GM19467 (cell line): Measurements from ENCODE around the gene REPIN1.

Source experiments
- ATAC-seq: cut with Tn5 transposase; IDR thresholded peaks from one replicate; pipeline ENCODE4 v1.9.1; 2021; ENCODE audit warnings: mild to moderate bottlenecking, moderate library complexity; ENCODE audit not compliant: unreplicated experiment

Gene REPIN1

DNA sequence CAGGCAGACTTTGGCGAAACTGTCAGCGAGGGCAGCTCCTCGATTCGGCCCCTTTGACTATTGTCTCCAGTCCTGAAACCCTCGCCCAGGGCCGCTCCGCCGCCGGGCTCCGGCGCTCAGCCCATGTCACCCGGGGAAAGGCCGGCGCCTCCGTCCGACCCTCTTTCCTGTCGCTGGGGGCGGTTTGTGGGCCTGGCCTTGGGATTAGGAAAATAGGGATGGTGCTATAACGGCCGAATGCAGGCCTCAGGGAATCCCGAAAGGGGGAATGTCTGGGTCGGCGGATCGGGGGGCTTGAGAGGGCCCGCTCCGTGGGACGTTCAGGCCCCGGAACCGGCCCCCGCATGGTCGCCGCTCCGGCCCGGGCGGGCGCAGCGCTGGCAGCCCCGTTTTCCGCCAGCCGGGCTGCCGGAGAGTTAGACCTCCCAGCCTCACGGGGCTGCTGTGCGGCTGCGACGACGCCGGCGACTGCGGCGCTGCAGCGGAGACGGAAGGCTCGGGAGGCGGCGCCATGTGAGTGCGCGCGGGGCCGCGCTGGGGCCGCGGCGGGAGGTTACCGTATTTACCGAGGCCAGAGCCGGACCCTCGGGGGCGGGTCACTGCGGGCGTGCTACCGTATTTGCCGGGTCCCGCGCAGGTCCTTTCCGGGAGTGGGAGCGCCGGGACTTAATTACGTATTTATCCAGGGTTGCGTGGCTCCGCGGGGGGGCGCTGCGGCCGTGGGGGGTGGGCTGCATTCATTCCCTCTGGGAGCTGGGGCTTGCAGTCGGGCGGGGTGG is 36.4 kb downstream of the REPIN1 start:
- peak; percentile 43 for ATAC-seq

DNA sequence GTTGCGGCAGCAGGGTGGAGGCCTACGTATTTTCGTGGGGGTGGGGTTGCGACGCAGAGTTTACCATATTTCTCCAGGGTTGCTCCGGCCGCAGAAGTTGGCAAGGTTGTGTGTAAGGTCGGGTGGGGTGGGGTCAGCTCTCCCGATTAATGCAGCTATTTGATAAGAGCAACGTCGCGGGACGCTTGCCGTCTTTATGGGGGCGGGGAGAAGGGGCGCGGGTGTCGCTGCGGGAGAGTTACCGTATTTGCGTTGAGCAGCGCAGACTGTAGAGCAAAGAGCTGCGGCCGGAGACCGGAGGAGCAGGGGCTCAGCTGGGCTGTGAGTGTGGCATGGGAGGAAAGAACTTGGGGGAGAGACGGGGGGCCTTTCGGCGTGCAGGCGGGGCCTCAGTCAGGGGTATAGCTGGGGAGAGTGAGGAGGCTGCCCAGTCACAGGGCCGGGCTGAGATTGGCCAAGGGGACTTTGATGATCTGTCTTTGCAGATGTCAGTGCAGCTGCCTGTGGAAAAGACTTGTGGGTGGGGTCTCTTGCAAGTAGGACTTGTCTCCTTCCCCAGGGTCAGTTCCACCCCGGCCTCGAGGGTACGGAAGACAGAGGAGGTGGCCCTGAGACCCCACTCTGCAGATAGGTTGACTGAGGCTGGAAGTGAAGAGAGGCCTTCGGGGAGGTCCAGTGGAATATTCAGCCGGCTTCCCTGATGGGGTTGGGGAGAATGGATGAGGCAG is 37.1 kb downstream of the REPIN1 start:
- no peak for ATAC-seq

DNA sequence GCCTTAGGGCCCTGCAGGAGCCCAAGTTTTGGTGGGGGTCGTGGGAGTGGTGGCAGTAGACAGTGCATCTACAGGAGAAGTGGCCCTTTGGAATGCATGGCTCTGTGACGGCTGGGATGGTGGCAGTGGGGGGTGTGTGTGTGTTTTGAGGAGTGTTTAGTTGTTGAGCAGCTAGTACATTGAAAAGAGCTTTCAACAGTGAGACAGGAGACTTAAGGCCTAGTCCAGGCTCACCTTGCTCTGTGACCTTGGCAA is 37.6 kb downstream of the REPIN1 start:
- ATAC-seq, result no peak

DNA sequence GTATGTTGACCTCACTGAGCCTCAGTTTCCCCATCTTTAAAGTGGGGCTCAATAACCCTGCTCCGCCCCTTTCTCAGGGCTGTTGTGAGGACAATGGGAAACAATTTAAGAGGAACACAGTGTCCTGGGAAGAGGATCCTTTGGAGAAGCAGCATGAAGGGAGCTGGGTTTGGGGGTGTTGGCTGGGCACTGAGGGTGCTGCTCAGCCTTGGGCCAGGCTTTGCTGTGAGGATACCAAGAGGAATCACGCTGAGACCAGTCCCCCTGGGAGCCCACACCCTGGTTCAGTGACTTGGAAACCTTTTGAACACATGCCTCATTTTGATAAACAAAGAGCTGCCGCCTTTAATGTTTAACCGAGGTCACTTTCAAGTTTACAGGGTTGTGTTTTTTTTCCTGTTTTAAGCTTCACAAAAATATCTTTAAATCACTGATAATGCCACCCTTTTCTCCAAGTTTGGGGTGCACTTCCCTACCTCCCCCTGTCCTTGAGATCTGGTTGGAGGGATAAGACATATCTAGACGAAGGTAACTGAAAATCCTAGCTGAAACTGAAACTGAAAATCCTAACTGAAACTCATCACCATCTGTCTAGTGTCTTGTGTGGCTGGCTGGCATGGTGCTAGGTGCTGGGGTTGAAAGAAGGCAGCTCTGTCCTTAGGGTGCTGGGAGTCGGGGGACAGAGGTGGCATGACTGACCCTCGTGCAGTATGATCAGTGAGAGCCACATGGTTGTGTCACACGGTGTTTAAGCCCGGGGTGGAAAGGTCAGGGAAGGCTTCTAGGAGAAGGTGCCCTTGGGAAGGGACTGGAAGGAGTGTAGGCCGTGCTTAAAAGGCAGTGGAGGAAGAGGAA is 38.2 kb downstream of the REPIN1 start:
- peak; percentile 64 for ATAC-seq

DNA sequence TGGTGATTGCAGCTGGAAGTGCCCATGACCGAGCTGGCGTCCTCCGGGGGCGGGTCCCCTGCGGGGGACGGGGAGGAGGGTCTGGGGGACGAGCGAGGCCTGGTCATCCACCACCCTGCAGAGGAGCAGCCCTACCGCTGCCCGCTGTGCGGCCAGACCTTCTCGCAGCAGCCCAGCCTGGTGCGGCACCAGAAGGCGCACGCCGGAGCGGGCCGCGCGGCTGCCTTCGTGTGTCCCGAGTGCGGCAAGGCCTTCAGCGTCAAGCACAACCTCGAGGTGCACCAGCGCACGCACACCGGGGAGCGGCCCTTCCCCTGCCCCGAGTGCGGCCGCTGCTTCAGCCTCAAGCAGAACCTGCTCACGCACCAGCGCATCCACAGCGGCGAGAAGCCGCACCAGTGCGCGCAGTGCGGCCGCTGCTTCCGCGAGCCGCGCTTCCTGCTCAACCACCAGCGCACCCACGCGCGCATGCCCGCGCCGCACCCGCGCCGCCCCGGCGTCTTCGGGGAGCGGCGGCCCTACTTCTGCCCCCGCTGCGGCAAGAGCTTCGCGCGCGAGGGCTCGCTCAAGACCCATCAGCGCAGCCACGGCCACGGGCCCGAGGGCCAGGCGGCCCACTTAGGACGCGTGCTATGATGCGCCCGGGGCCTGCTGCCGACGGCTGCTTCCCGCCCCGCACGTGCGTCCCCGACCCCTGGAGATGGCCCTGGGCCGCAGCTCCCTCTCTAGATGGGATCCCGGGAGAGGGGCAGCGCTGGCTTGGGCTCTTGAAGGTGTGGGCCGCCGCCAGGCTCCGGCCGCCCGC is 39.2 kb downstream of the REPIN1 start:
- ATAC-seq, result no peak

DNA sequence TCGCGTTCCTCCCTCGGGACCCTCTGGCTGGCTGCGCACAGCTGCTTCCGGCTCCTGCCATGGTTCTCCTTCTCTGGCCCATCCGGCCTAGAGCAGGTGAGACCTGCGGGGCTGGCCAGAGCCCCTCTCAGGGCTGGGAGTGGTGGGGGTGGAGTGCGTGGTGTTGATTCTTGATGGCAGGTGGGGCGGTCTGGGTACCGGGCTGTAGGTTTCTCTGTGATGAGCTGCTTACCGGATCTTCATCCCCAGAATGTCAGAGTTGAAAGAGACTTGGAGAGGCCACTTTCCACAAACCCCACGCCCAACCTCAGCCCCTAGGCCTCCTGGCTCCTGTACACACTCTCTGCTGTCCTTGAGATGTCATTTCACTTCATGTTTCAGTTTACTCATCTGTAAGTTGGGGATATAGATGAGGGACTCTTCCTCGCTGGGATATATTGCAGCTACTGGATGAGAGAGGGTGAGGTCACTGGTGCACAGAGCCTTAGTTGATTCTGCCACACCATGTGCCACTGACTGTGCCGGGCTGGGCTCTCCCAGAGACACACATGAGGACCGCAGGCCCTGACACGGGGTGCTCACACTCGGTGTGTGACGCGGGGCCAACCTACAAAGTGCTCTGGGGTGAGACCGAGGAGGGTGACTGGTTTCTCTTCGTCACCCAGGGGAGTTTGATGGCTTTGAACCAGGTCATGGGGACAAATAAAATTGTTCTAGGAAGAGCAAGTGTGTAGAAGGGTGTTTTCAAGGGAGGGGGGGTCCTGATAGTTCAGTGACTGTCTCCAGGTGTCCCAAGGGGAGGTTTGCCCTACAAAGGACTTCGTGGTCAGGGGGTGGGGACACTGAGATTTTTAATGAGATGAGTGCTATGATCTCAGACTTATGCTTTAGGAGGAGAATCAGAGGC is 40.0 kb downstream of the REPIN1 start:
- no peak for ATAC-seq

DNA sequence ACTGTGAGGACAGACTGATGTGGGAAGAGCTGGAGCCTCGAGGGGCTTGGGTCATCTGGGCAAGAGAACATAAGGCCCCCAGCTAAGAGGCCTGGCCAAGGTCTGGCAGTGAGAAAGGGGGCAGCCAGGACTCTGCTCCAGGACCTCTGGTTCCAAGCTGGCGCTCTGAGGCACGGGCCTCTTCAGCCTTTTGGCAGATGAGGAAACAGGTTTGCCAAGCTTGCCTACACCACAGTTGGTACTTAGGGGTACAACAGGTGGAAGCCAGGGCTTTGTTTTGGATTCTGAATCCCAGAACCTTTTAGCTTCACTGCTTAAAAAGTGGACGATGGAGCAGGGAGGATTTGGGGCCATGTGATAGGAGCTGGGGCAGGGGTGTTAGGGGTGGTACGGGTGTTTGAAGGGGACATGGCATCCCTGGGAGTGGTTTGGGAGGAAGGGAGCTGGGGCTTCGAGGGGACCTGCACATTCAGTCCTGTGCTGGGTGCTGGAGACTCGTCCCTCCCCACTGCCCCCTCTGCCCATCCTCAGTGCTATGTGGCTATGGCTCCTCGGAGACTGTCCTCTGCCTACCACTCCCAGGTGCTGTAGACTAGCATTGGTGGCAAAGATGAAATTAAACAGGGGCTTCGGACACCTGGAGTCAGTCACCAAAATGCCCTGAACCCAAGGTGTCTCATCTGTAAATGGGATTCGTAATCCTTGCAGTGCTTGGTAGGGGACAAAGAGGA is 40.8 kb downstream of the REPIN1 start:
- no peak for ATAC-seq

DNA sequence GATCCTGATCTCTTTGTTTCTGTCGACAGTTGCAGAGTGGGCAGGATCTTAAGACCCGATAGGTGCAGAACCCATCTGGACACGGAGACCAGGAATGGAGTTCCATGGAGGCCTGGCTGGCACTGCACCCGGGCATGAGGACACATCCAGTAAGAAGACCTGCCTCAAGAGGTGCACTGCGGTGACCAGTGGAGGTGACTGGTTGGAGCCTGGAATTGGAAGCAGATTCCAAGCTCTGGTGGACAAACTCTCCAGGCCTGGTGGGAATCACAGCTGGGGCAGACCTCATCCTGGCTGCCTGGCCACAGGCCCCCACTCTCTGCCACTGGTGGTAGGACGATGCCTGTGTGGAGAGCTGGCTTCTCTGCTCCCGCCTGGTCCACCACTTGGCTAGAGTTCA is 41.5 kb downstream of the REPIN1 start:
- no peak for ATAC-seq

DNA sequence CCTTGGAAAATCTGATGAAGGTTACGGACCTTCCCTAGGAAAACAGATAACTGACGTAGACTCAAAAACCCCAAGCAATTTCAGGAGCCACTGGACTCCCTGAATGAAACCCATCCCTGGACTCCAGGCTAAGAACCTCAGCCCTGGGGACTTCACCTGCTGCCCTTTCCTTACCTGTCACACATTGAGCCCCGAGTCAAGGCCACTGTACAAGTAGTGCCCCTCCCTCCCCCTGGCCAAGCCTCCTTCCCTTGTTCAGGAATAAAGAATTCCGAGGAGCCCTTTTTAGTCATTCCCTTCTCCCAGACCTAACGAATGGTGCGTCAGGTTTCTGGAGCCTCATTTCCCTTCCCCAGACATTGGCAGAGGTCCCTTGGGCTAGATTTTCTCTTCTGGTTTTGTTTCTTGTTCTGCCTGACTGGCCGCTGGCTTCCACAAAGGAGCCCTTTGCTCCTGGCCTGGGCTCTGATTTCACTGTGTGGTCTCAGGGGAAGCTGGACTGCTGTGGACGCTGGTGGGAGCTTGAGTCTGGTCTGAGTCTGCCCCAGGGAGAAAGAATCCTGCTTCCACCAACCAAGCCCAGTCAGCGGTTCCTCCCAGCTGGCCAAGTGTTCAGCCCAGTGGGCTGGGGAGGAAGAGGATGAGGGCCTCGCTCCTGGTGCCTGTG is 42.2 kb downstream of the REPIN1 start:
- ATAC-seq, result no peak

DNA sequence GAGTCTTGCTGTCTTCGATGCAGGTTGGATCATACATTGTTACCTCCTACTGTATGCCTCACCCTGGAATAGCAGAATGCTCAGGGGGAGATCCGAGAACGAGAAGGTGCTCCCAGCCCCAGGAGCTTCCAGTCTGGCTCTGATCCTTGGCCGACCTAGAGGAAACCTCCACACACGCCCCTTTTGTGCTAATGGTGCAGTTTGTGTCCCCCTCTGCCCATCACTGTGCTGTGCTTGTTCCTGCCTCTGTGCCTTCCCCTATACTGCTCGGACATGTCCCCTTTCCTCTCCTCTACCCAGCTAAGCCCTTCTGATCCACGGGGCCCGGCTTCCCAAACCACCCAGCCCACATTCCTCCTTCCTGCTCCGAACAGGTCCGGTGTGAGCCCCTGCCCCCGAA is 43.0 kb downstream of the REPIN1 start:
- no peak for ATAC-seq

DNA sequence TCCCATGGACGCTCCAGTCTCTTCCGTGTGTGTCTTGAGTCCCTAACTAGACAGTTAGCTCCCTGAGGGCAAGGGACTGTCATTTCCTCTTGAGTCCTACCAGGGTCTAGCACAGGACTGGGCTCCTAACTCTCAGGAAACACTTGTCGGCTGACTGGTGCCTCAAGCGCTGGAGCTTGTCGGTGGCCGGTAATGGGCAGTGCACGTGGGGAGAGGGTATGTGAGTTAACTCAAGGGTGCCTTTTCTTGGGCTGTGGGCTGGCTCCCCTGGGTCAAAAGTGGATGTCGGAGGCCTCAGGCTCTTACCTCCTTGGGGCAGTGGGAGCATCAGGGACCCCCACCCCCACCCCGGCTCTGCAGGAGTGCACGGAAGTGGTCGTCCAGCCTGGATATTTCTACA is 43.4 kb downstream of the REPIN1 start:
- ATAC-seq, result no peak

DNA sequence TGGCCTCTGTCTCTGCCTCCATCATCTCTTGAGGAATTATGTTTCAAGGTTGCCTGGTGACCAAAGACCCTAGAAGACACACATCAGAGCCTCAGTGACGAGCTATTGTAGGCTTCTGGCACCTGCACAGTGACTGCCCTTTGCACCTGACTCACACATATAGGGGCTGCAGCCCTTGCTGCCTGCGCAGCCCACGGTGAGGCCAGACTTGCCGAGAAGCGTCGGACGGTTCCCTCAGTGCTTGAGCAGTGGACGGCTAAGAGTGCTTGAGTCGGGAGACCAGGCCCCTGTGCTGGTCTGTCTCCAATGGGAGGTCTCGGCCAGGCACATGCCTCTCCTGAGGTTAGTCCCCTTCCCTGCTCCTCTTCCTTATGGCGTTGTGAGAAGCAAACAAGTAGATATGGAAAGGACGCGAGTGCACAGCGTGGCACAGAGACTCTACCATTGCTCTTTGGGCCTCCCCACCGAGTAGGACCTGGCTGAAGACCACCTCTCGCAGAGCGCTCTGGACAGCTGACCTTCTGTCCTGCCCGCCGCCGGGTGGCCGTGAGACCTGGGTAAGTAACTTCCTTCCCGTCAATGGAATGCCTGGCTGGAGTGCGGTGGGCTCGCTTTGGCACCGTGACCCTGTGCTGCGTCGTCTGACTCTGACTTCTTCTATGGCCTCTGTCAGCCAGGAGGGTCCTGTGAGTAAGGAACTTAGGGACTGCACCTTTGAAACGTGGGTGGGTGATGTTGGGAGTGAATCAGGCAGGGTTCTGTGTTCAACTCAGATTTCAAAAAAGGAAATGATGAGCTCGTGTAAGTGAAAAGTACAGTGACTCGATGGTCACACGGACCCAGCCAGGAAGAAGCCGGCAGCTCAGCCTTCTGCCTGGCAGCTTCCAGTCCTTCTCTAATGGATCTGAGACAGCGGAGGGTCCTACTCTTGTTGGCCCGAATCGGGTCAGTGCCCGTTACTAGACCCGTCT is 44.2 kb downstream of the REPIN1 start:
- no peak for ATAC-seq

DNA sequence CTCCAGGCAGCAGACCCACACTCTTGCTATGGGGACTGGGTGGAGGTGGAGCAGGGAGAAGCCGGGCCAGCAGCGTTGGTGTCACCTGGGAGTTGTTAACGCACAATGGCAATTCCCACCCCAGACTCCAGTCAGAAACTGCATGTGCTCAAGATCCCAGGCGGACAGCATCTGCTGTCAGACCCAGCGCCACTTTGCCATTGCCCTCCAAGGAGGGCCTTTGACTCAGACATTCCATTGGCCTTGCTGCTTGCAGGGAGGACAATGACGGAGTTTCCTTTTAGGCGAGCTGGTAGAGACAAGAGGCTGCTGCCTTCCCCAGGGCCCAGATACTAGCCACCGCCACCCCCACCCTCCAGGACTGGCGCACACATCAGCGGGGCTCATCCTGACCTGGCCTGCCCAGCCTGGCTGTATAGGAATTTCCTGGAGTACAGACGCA is 45.0 kb downstream of the REPIN1 start:
- ATAC-seq, result no peak

DNA sequence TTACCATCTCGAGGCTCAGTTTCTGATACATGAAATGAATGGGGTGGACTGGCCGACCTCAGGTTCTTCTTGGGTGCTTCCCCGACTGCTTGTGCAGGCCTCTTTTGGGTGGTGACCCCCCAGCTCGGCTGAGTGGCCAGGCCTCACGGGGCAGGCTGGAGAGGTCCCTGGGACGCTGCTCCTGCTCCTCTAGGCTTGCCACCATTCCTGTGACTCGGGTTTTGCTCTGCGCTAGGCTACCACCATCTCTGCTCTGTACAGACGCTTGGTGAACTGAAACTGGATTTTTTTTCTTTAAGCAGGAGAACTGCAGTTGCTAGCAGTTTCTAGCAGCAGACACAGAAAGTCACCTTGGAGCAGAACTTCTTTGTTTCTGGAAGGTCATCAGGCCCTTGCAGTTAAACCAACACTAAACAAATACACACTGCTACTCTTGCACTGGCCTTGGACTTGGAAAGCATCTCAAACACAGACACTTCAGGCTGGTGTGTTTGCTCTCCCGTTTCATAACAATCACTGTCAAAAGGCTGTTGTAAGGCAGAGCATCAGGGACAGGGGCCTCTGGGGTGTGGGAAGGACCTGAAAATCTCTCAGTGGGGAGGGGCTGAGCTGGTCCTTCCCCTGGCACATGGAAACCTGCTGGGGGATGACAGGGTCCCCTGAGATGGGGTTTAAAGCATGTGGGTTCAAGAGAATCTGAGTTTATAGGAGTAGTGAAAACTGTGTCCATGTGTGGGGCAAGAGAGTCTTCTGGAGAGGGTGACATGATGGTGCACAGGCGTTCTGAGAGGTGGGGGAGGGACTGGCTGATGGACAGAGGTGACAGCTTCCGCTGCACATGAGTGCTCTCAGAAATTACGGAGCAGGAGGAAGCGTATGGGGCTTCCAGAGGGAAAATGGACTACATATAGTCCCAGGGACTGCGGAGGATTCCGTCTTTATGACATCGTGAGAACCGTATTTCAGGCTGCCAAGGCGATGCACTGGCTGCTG is 46.8 kb downstream of the REPIN1 start:
- no peak for ATAC-seq

DNA sequence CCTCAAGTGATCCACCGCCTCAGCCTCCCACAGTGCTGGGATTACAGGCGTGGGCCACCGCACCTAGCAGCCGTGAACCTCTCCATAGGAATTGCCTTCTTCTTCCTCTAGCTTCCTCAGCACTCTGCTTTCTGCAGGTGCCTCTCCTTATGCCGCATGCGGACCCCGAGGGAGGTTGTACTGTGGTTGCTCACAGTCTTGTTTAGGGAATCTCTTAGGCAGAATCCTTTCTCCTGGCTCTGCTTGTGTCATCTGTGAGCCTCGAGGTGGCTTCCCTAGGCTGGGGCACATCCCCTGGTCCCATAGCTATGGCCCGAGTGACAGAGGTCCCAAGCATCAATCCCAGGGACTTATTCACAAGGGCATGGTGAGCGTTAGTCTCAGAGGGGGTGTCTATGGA is 48.6 kb downstream of the REPIN1 start:
- no peak for ATAC-seq

DNA sequence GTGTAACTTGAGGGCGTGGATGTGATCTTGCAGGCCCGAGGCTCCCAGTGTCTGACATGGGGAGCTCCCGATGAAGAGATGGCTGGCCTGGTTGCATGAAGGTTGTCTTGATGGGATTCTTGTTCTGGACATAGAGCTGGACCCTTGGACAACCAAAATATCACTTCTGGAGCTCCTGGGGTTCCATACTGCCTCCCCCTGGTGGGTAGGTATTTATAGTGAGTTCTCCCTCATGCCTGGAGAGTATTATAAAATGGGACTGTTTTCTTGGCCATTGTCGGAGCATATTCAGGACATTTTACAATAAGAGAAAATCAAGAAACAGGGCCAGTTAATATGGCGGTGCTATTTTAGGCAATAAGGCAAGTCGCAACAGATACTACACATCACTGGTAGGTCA is 49.2 kb downstream of the REPIN1 start:
- ATAC-seq, result no peak
